Endothelial cell of umbilical vein (primary cell): ENCODE data around the gene HMG20A. TPM values are rescaled to one million over a fixed set of nuclear protein-coding genes. Genes with fewer than 3 reads are reported as not detected.

Source experiments
- BruUV-seq: library from RNA; stranded (reverse); fragments of 400-500 nt; replicated peaks from 2 replicates; lab custom pipeline; 2021; lab: Mats Ljungman, UMichigan
- CTCF ChIA-PET: fragments of 300-600, 350-600 bp; sonication (Branson Sonifier 250); formaldehyde crosslinking; loops from one replicate; lab custom pipeline; 2021; ENCODE audit warnings: antibody characterized with exemption, inconsistent platforms; lab: Charles Lee
- POLR2A ChIA-PET: fragments of 300-600, 350-600 bp; sonication (Branson Sonifier 250); formaldehyde crosslinking; loops from one replicate; lab custom pipeline; 2021; ENCODE audit warnings: antibody characterized with exemption, inconsistent platforms; lab: Charles Lee
- DNase-seq: peaks from one replicate; pipeline ENCODE4 v3.0.0-alpha.2; 2011; ENCODE audit warnings: low read depth, low spot score
- FAIRE-seq: peaks from 2 replicates; lab custom pipeline; 2011; peaks lifted over from hg19 to GRCh38; lab: Jason Lieb, UNC
- H2AFZ ChIP-seq: 2 replicates; pipeline ENCODE4 v1.6.0; 2012; ENCODE audit warnings: low read depth, low read length, control low read depth, inconsistent platforms
- H3K27ac ChIP-seq: 2 replicates; pipeline ENCODE4 v1.5.1; 2011; ENCODE audit warnings: low read depth, mild to moderate bottlenecking, control low read depth, low read length, moderate library complexity; ENCODE audit not compliant: insufficient read depth
- H3K27me3 ChIP-seq, 2 experiments: 2 replicates each; pipeline versions ENCODE4 v1.6.0 to v1.6.1; 2011; ENCODE audit warnings: low read length in 2 of 2, mixed read lengths in 1 of 2; ENCODE audit not compliant: control insufficient read depth in 2 of 2, insufficient read depth in 2 of 2
- H3K36me3 ChIP-seq, 2 experiments: 2 replicates in 1 of 2; 3 replicates in 1 of 2; pipeline ENCODE4 v1.5.1; 2011; ENCODE audit warnings: low read length in 2 of 2, mild to moderate bottlenecking in 1 of 2, moderate library complexity in 1 of 2; ENCODE audit not compliant: control insufficient read depth in 2 of 2, insufficient read depth in 2 of 2; ENCODE audit errors: extremely low read depth in 1 of 2
- H3K4me1 ChIP-seq: 3 replicates; pipeline ENCODE4 v1.5.1; 2011; ENCODE audit warnings: mild to moderate bottlenecking, low read length; ENCODE audit not compliant: control insufficient read depth, insufficient read depth; ENCODE audit errors: extremely low read depth
- H3K4me2 ChIP-seq: 2 replicates; pipeline ENCODE4 v1.6.1; 2011; ENCODE audit warnings: low read length, control low read depth, mixed read lengths; ENCODE audit not compliant: insufficient read depth
- H3K4me3 ChIP-seq, 3 experiments: fragments of 200-600 bp in 1 of 3; sonication (generic), shearing (Covaris generic) in 1 of 3; replicated peaks in 1 of 3; 2 replicates each; pipeline ENCODE4 v1.5.1; 2011 to 2016; ENCODE audit warnings: control low read depth in 3 of 3, low read length in 3 of 3, mild to moderate bottlenecking in 2 of 3, inconsistent platforms in 1 of 3, low read depth in 1 of 3, moderate library complexity in 1 of 3; ENCODE audit not compliant: insufficient read depth in 1 of 3
- H3K79me2 ChIP-seq: 2 replicates; pipeline ENCODE4 v1.6.0; 2012; ENCODE audit warnings: low read length, inconsistent platforms; ENCODE audit not compliant: control insufficient read depth, insufficient read depth
- H3K9ac ChIP-seq: replicated peaks from 2 replicates; pipeline ENCODE3; 2011; ENCODE audit warnings: low read length, control low read depth; ENCODE audit not compliant: insufficient read depth; ENCODE audit errors: extremely low read depth
- H3K9me1 ChIP-seq: replicated peaks from 3 replicates; pipeline ENCODE4 v1.6.0; 2011; ENCODE audit warnings: mild to moderate bottlenecking, low read length; ENCODE audit not compliant: control insufficient read depth, insufficient read depth; ENCODE audit errors: extremely low read depth
- H3K9me3 ChIP-seq: replicated peaks from 2 replicates; pipeline ENCODE4 v1.5.1; 2012; ENCODE audit warnings: low read length, inconsistent platforms; ENCODE audit not compliant: control insufficient read depth, insufficient read depth
- H4K20me1 ChIP-seq: replicated peaks from 2 replicates; pipeline ENCODE3; 2011; ENCODE audit warnings: mild to moderate bottlenecking, low read length; ENCODE audit not compliant: control insufficient read depth, insufficient read depth; ENCODE audit errors: extremely low read depth
- CTCF ChIP-seq, 2 donors: IDR thresholded peaks; 1 replicate in 1 of 2; 2 replicates in 1 of 2; pipeline ENCODE4 v1.5.1; 2011; ENCODE audit warnings: low read length in 2 of 2, mild to moderate bottlenecking in 2 of 2, moderate library complexity in 2 of 2, control low read depth in 1 of 2, inconsistent platforms in 1 of 2, low read depth in 1 of 2; ENCODE audit not compliant: insufficient read depth in 1 of 2; ENCODE audit errors: extremely low read depth in 1 of 2
- EZH2 ChIP-seq: IDR thresholded peaks from 2 replicates; pipeline ENCODE4 v1.6.1; 2012; ENCODE audit warnings: borderline replicate concordance, low read depth, mild to moderate bottlenecking, moderate library complexity, low read length, inconsistent platforms; ENCODE audit not compliant: severe bottlenecking
- FOS ChIP-seq: IDR thresholded peaks from 2 replicates; pipeline ENCODE4 v1.6.1; 2011; ENCODE audit warnings: mild to moderate bottlenecking, low read length, moderate library complexity, borderline replicate concordance; ENCODE audit not compliant: insufficient read depth
- GATA2 ChIP-seq: IDR thresholded peaks from 2 replicates; pipeline ENCODE4 v1.7.0; 2011; ENCODE audit warnings: low read depth, mild to moderate bottlenecking, moderate library complexity, mixed read lengths, low read length; ENCODE audit not compliant: insufficient read length, insufficient read depth
- JUN ChIP-seq: IDR thresholded peaks from 2 replicates; pipeline ENCODE4 v1.6.1; 2011; ENCODE audit warnings: borderline replicate concordance, low read depth; ENCODE audit not compliant: insufficient read length, insufficient read depth
- MAX ChIP-seq: IDR thresholded peaks from 2 replicates; pipeline ENCODE4 v1.6.1; 2011; ENCODE audit not compliant: insufficient read depth, insufficient read length
- MYC ChIP-seq: IDR thresholded peaks from one replicate; pipeline ENCODE4 v1.6.1; 2011; ENCODE audit warnings: mild to moderate bottlenecking, low read depth, low read length
- POLR2A ChIP-seq: IDR thresholded peaks from 2 replicates; pipeline ENCODE4 v1.6.1; 2012; ENCODE audit warnings: low read depth, mild to moderate bottlenecking, control low read depth, low read length
- POLR2AphosphoS5 ChIP-seq: IDR thresholded peaks from 2 replicates; pipeline ENCODE4 v1.6.1; 2012; ENCODE audit warnings: low read depth, mild to moderate bottlenecking, control low read depth, low read length, moderate library complexity; ENCODE audit not compliant: insufficient read depth
- dilution Hi-C: fragments of 300-500 bp; cut with MboI; formaldehyde crosslinking; loops from one replicate; pipeline ENCODE4 v1.15.0; 2019; ENCODE audit warnings: low sequenced_read_pairs; ENCODE audit not compliant: extremely low pct_ligation_motif_present
- intact Hi-C: fragments of 100-400 bp; cut with micrococcal nuclease; formaldehyde crosslinking; loops from one replicate; pipeline ENCODE4 v1.10.0; 2022
- polyA plus RNA-seq, 4 experiments: library from polyadenylated mRNA; depleted of rRNA in 3 of 4; stranded (reverse) in 3 of 4; unstranded in 1 of 4; fragments of >200 nt; gene quantifications; 2 replicates each; pipeline versions ENCODE4 v1.2.1 to v1.2.3, GENCODE V29; 2011 to 2012; ENCODE audit warnings: missing spikeins in 1 of 4
- total RNA-seq: library from RNA; stranded (reverse); gene quantifications from 2 replicates; pipeline ENCODE4 v1.2.3, GENCODE V29; 2021

HMG20A gene
- total and polyA plus RNA-seq, 2 donors (not counting 3 experiments of a cell fraction or from before 2014, with no cell fraction given): 35.8 to 44.0 TPM

- dilution Hi-C loops: no loop called here
- FAIRE-seq: no peak
- intact Hi-C loops: no loop called here
- Histone ChIP-seq H3K4me2 (no peak overlapping the region), H4K20me1 (no peaks in the 10 kb centered on the region), H3K4me3 (no peak overlapping the region), H3K9me1 (no peaks in the 10 kb centered on the region), H3K36me3 (no peaks in the 10 kb centered on the region), H3K9ac (no peak overlapping the region), H3K4me1 (no peaks in the 10 kb centered on the region), H3K27ac (no peak overlapping the region), H3K79me2 (no peaks in the 10 kb centered on the region), H3K27me3 (peaks cover 2 to 4% of the 10 kb centered on the region in 2 experiments), H2AFZ (no peak overlapping the region), H3K9me3 (no peaks in the 10 kb centered on the region)
- no peak for DNase-seq
- POLR2A ChIA-PET: no interaction called here
- BruUV-seq: no TSS peak
- no peak for TF ChIP-seq GATA2
- TF ChIP-seq CTCF (IDR thresholded peaks at IDR 0.05; ENCODE audit: extremely low read depth in 1 of 2, insufficient read depth in 1 of 2, low read depth in 1 of 2, low read length in 2 of 2): no peak
- TF ChIP-seq FOS: no peak
- no peak for TF ChIP-seq POLR2AphosphoS5
- TF ChIP-seq JUN: no peak
- TF ChIP-seq MAX: no peak
- TF ChIP-seq MYC: no peak
- TF ChIP-seq EZH2: no peak
- TF ChIP-seq POLR2A: no peak
- CTCF ChIA-PET: interaction anchor here (1.0 to 2.1 kb wide), 5 partner anchors 10 to 424 kb away, joined by 3 to 12 read pairs (median 4); no protein-coding TSS in a partner anchor
Measured at GRCh38 chr15:77531191-77532000, 110.7 kb downstream of the HMG20A start.
